ENCODE data around the gene CXCR2. TPM values are rescaled to one million over a fixed set of nuclear protein-coding genes. Genes with fewer than 3 reads are reported as not detected.

The CXCR2 gene
- total RNA-seq = under 1 TPM in 2 of 4 donors, not detected in 2; 0.07 to 0.91 TPM

DNA sequence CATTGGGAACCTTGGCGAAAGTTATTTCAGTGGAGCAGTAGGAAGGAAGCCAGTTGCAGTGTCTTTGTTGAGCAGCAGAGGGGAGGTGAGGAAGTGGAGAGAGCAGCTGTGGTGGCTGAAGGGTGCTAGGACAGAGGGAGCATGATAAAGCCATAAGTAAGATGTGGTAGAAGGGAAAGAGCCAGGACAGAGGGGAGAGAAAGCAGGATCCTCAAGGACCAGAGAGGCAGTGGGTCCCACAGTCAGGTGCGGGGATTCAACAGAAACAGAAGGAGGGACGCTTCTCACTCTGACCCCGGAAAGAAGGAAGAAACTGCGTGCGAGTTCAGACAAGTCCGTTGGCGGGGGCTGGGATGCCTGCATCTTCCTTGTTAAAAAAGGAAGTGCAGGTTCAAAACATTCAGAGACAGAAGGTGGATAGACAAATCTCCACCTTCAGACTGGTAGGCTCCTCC is at the start of gene CXCR2:
Gene CXCR2 (plus strand): TSS at position 403 of the 455 bp plus-strand sequence. CDS start 8,774 bp downstream, outside the sequence.
- Histone ChIP-seq H3K27me3 (no peaks in the 10 kb centered on the region), H3K9me3 (peaks cover 0 to 10% of the 10 kb centered on the region in 2 donors), H3K27ac (no peak within 1 kb of the TSS), H3K36me3 (no peaks in the 10 kb centered on the region), H3K4me3 (no peak within 1 kb of the TSS), H3K4me1 (no peaks in the 10 kb centered on the region)
- TF ChIP-seq, protein P1, sequence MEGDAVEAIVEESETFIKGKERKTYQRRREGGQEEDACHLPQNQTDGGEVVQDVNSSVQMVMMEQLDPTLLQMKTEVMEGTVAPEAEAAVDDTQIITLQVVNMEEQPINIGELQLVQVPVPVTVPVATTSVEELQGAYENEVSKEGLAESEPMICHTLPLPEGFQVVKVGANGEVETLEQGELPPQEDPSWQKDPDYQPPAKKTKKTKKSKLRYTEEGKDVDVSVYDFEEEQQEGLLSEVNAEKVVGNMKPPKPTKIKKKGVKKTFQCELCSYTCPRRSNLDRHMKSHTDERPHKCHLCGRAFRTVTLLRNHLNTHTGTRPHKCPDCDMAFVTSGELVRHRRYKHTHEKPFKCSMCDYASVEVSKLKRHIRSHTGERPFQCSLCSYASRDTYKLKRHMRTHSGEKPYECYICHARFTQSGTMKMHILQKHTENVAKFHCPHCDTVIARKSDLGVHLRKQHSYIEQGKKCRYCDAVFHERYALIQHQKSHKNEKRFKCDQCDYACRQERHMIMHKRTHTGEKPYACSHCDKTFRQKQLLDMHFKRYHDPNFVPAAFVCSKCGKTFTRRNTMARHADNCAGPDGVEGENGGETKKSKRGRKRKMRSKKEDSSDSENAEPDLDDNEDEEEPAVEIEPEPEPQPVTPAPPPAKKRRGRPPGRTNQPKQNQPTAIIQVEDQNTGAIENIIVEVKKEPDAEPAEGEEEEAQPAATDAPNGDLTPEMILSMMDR (IDR thresholded peaks at IDR 0.05) = no peak
- no peak for TF ChIP-seq POLR2A (IDR thresholded peaks at IDR 0.05)
- intact Hi-C loops (cut with DNase I; ENCODE audit: low total_unique reads) = no loop called here
- no peak for DNase-seq

DNA sequence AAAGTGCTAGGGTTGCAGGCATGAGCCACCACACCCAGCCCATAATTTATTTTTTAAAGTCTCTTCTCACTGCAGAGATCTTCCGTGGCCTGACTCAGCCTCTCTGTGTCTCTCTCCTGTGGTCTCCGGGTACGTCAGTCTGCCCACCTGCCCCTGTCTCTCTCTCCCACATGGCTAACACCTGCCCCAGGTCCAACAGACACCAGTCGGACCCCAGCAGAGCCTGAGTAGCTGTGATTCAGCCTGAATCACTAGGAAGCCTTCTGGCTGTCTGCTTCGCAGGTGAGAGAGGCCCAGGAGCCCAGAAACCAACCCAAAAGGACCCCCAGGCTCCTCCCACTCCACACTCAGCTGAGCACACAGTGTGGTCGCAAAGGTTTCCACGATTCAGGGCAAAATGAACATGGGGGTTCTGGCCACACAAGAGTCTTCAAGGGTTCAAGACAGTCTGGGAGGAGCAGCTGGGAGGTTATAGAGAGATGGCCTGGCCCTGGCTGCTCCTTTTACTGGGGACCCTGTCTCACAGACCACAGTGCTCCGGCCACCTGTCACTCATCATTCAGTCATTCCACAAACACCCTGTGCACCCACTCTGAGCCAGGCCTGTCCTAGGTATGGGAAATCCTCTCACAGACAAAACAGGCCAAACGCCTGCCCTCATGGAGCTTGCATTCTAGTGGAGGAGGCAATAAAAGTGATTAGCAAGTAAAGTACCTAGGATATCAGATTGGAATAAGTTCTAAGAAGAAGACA is 48.2 kb upstream of the CXCR2 start:
- Histone ChIP-seq H3K9me3 (no peaks in the 10 kb centered on the region), H3K36me3 (no peaks in the 10 kb centered on the region), H3K4me1 (no peaks in the 10 kb centered on the region), H3K27ac (no peak overlapping the region), H3K27me3 (no peaks in the 10 kb centered on the region), H3K4me3 (no peak overlapping the region)
- DNase-seq = no peak
- intact Hi-C loops (cut with DNase I; ENCODE audit: low total_unique reads) = no loop called here
- TF ChIP-seq, protein P1 (IDR thresholded peaks at IDR 0.05) = no peak
- TF ChIP-seq POLR2A (IDR thresholded peaks at IDR 0.05) = no peak

DNA sequence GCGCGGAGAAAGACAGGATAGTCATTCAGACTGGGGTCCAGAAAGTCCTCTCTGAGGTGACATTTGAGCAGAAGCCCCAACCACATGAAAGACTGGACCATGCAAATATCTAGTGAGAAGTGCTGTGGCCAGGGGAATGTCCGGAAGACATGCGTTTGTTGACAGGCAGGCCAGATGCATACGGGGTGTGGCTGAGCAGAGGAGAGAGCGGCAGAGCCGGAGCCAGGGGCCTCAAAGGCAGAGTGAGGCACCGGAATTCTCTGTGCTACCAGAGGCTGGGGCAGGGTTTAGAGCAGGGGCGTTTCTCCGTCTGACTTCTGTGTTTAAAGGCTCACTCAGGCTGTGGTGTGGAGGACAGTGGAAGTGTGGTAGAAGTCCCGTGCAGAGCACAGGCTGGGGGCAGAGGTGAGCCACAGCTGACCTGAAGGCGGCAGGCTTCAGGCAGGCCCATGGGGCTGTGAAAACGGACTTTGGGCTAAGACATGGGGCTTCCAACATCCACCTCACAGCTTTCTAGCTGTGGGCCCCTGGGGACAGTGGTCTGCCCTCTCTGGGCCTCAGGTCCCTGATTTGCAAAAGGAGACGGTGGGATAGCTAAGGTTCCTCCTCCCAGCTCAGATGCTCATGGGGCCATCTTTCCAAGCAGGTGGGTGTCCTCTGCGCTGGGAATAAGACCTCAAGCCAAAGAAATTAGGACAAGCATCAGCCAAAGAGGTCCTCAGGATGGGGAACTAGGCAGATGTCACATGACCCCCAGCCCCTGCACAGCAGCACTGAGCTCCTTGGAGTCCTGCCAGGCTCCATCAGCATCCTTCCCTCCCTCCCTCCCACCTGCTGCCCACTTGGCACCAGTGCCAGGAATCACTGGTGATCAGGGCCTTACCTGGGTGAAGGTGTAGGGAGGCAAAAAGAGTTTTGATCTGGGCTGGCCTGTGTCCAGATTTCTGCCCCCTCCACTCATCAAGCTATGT is 45.6 kb upstream of the CXCR2 start:
- no peak for DNase-seq

DNA sequence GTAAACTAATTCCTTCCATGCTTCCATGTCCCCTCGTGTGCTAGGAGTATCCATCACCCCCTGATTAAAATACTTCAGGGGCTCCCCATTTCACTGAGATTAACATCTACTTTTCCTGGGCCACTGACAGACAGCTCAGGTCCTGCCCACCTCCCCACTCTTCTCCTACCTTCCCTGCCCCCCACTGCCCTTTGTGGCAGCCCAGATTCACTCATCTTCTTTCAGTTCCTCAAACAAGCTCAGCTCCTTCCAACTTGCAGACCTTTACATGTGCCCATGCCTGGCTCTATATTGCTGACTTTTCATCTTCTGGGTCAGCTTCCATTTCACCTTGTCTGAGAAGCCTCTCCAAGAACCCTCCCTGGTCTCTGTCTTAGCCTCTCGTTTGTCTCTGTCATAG is 44.8 kb upstream of the CXCR2 start:
- Histone ChIP-seq H3K4me1 (no peaks in the 10 kb centered on the region), H3K27me3 (no peaks in the 10 kb centered on the region), H3K4me3 (no peak overlapping the region), H3K27ac (no peak overlapping the region), H3K9me3 (no peaks in the 10 kb centered on the region), H3K36me3 (no peaks in the 10 kb centered on the region)
- no peak for DNase-seq
- intact Hi-C loops (cut with DNase I; ENCODE audit: low total_unique reads) = no loop called here
- TF ChIP-seq, protein P1 (IDR thresholded peaks at IDR 0.05) = no peak
- no peak for TF ChIP-seq POLR2A (IDR thresholded peaks at IDR 0.05)

More for the DNA sequence above, 45.6 kb upstream of the CXCR2 start:
- Histone ChIP-seq H3K36me3 (no peaks in the 10 kb centered on the region), H3K4me1 (no peaks in the 10 kb centered on the region), H3K9me3 (no peaks in the 10 kb centered on the region), H3K27ac (no peak overlapping the region), H3K4me3 (no peak overlapping the region), H3K27me3 (no peaks in the 10 kb centered on the region)
- TF ChIP-seq, protein P1 (IDR thresholded peaks at IDR 0.05) = no peak
- no peak for TF ChIP-seq POLR2A (IDR thresholded peaks at IDR 0.05)
- intact Hi-C loops (cut with DNase I; ENCODE audit: low total_unique reads) = no loop called here

All from uterus (tissue), 4 donors.